GM18873 (cell line): ENCODE results near the gene KRTAP19-6.
"Not testable (repeated sequence)": the region's sequence is repeated elsewhere in the genome, so short reads cannot be mapped to it uniquely, and the experiment has no call there.

Experiments used
- ATAC-seq: cut with Tn5 transposase; IDR thresholded peaks from one replicate; pipeline ENCODE4 v1.9.1; 2021; ENCODE audit warnings: mild to moderate bottlenecking, moderate library complexity, moderate number of reproducible peaks; ENCODE audit not compliant: unreplicated experiment, low FRiP score

Gene KRTAP19-6, protein sequence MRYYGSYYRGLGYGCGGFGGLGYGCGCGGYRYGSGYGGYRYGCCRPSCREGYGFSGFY

DNA sequence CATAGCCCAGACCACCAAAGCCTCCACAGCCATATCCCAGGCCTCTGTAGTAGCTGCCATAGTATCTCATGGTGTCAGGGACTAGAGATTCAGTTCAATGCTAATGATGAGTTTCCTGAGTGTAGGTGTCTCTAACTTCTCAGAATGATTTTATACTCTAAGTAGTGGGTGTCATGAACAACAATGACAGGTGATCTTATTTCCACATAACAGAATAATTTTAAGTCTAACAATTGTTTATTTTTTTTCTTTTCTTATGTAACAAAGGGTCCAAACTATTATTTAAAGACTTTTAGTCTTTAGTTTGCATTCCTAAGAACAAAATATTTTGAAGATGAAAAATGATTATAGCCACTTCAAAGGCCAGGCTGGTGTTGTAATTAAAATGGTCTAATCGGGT is at the start of gene KRTAP19-6:
Gene KRTAP19-6, minus strand, starts transcription at position 101 of the 400 bp plus-strand sequence. Its CDS starts 31 bp downstream, at position 70.
- ATAC-seq: no peak

DNA sequence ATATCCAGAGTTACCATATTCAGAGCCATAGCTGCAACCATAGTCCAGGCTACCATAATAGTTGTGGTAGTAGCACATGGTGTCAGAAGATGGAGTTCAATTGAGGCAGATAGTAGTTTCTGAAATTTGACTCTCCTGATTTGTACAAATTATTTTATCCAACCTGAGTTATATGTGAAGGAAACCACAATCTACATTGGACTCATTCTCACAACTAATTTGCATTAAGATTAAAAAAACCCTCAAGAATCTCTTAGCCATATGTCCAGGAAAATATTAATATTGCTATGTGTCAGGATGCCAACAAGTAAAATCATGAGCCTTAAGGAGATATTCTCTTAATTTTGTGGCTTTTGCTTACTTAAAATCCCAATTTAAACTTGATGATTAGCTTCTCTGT is 48.6 kb upstream of the KRTAP19-6 start, which contains the start of gene KRTAP22-2:
Gene KRTAP22-2, minus strand, starts transcription at position 101 of the 400 bp plus-strand sequence.
- no peak for ATAC-seq

DNA sequence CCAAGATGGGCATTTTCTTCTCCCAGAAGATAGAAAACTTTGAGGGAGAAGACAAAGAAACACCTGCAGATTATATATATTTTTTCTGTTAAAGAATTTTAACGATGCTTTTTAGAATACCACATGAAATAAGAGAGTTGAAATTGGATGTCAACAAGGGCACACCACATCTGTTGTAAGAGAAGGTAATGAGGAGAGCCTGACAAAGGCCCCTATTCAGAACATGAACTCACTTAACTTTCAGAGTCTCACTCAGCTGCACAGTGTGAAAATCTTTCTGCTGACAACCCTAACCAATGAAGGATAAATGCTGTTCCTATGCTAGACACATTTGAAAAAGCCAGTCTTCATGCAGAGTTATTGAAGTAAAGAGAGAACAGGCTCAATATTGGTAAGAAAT is 41.2 kb upstream of the KRTAP19-6 start:
- ATAC-seq: no peak

DNA sequence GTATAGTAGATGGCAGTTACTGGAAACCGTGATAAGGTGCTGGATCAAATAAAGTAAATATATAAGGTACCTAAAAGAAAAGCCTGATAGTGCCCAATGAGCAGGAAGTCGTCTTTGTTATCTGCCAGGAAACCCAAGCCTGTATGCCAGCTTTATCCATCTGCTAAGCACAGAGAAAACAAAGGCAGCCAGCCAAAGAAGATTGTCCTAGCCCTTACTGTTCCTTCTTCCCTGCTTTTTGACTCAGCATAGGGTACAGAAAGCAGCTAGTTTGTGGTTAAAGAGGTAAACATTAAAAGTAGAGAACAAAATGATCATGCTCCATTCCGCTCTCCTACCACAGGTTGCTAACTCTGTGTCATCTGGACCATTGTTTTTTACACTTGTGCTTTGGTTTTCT is 38.5 kb upstream of the KRTAP19-6 start:
- ATAC-seq: no peak

DNA sequence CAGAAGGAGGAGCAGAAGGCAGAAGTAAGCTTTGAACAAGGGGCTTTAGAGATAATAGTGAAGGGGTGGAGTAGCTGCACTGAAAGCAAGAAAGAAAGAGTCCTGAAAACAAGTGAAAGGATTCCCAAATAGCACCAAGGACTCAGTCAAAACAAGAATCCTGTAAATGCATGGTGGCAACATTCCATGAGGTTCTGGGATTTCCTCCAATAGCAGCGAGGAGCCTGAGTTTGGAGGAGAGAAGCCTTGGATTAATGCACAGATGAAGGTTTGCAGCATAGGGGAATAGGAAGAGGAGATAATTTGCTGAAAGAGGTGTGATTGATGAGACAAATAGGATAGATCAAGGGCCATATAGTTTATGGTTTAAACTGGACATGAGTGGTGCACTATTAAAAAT is 37.7 kb upstream of the KRTAP19-6 start:
- ATAC-seq: no peak

DNA sequence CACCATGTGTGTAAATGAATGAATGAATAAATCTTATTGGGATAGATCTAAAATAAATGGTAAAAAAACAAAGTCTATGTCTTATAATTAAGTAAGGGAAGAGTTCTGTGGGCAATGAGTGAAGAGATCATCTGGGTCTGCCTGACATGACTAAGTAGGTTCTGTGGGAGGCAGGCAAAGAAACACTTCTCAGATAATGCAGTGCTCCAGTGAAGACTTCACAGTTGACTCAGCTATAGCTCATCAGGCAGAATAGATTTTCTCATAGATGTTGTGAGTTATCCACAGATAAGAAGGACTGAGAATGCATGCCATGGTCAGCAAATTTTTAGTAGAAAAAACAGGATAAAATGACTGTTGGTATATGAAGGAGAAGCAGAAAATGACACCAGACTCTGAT is 36.1 kb upstream of the KRTAP19-6 start:
- no peak for ATAC-seq

DNA sequence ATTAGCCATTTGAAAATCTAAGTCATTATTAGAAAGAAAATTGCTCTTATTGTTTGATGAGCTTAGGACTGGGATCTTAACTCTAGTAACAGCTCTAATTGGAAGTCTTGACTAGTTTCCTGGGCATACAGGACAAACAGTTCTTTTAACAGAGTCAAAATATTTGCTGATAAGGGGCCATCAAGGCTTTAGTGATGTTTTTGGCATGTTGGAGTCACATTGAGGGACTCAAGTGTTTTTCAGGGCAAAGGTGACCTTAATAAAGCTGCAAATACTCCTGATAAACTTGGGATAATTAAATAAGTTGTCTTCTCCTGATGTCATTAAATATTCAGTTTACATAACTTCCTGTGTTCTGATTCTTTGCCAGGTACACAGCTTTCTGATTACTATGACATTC is 26.0 kb upstream of the KRTAP19-6 start:
- no peak for ATAC-seq

DNA sequence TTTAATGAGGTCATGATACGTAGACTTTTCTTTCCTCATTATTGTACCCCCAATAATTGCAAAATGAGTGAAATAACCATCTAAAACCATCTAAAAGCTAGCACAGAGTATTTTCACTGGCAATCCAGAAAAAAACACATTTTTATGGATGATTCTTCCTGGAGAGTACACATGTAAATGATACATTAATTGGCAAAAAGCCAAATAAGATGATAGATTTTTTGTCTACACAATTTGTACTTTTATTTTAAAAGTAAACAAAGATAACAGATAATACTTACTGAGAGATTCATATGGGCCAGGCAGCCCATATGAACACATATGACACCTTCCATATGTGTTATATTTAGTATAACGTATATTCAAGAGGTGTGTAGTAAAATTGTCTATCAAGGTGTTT is 22.0 kb upstream of the KRTAP19-6 start:
- no peak for ATAC-seq

DNA sequence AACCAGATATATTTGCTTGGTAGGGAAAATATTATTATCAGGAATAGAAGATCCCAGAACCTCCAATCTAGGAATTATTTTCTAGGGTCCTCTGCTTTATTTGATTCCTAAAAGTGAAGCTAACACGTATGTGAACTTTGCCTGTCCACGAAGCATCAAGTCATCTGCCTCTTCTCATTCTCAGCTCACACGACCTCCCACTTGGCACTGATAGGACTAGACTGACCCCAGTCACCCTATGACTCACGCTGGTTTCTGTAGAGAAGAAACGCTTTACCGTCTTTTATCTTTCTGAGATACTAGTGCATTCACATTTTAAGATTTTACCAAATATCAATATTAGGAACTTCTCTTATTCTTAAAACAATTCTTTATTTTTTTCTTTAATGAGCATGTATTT is 21.4 kb upstream of the KRTAP19-6 start:
- no peak for ATAC-seq

DNA sequence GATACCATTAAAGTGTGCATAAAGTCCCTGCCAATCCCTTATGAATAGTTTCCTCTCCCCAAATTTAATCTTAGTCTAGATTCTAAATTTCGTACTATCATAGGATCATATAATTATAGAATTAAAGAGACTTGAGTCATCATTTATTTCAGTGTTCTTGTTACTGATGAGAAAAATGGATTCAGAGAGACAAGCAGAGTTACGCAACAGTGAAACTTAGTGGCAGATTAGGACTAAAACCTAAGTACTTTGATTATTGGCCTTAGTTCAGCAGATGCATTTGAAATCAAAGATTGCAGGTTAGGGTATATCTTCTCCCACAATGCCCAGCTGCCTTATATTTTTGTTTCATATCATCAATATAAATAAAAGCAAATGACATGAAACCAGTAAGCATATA is 20.3 kb upstream of the KRTAP19-6 start:
- no peak for ATAC-seq

DNA sequence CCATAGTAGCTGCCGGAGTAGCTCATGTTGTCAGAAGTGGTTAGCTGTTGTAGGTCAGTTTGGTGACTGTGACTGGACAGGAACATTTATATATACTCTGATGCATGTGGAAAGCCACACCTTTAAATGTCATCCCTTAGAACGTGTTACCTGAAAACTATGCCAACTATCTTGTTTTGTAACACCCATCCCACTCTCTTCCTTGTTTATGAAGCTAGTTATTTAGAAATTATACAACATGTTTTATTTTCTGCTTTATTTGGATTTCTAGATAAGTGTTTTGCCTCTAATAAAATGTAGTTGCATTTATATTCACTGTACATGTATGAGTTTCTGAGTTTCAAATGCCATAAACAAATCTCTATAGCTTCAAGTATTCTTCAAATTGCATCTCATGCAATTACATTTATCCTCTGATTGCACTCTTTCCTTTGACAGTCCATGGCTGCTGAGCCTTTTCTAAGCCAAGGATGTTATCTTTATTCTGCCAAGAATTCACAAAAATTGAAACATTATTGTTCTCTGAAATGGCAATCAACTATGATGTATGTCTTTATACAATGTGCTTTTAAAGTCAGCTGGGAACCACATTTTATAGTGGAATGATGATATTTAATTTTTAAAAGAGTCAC is 19.7 kb upstream of the KRTAP19-6 start, which contains the start of gene KRTAP19-7:
Gene KRTAP19-7, minus strand, starts transcription at position 51 of the 632 bp plus-strand sequence. Its CDS starts 25 bp downstream, at position 26.
- no peak for ATAC-seq

DNA sequence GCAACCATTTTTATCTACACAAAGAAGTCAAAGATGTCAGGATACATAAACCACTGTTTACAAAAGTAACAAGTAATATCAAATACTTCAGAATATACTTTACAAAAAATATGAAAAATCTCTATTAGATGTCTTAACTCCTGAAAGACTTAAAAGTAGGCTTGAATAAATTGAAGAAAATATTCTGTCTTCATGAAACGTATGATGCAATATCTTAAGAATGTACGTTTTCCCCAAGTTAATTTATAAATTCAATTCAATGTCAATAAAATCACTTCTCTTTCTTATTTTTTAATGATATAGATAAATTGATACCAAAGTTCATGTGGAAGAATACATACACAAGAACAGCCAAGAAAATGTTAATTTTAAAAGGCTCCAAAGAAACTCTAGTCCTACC is 13.4 kb upstream of the KRTAP19-6 start:
- ATAC-seq: no peak

DNA sequence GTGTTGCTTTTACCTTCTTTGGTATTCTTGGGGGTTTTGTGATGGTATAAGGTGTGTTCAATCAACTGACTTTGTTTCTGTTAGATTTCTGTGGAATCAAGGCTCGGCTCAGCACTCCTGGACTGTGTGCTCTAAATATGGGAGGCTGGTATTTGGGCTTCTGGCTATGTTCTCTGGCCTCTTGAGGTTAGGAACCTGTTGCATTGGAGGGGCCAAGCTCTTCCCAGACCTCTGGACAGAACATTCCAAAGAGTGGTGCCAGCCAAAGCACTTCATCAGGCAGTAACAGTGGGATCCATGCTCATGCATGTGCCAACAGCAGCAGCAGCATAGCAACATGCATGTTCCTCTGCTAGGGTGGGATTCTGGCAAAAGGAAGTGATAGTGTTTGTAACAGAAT is 11.1 kb upstream of the KRTAP19-6 start:
- no peak for ATAC-seq

DNA sequence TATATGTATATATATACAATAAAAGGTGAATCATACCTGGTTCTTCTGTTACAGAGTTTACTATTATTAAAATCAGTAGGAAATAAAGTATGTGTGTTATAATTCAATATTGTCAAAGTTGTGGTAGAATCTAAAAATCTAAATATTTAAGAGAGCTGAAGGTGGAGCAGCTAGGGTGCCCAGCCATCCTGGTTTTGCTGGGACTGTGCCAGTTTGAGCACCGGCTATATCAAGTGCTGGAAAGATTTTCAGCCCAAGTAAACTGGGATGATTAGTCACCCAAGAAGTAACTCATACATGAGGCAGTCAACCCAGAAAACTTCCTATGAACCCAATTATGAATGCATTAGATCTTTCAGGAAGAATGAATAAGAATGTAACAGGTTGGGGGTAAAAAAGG is 22.8 kb downstream of the KRTAP19-6 start:
- ATAC-seq: no peak

DNA sequence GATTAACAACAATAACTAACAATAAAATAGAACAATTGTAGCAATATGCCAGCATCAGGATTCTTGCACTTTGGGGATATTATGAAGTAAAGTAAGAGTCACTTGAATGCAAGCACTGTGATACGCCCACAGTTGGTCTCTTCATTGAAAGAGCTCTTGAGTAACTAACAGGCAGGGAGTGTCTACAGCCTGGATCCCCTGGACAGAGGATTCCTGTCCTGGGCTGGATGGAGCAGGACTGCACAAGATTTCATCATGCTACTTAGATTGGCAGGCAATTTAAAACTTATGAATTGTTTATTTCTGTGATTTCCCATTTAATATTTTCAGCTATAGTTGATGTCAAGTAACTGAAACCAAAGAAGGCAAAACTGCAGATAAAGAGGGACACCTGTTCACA is 26.0 kb downstream of the KRTAP19-6 start:
- ATAC-seq: no peak

DNA sequence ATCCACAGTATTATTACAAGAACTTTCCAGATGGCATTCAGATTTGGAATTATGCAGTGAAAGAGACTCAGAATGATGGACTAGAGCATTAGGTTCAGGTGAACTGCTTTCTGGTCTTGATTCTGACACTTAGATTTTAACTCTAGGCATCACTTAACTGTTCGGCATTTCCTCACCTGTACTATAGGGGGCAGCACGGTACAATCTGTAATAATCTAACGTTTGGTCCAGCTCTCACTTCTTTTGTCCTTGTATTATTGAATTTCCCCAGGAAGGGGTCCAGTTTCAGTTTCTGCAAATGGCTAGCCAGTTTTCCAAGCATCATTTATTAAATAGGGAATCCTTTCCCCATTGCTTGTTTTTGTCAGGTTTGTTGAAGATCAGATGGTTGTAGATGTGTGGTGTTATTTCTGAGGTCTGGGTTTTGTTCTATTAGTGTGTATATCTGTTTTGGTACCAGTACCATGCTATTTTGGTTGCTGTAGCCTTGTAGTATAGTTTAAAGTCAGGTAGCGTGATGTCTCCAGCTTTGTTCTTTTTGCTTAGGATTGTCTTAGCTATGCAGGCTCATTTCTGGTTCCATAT is 36.0 kb downstream of the KRTAP19-6 start:
- ATAC-seq: not testable (repeated sequence)

DNA sequence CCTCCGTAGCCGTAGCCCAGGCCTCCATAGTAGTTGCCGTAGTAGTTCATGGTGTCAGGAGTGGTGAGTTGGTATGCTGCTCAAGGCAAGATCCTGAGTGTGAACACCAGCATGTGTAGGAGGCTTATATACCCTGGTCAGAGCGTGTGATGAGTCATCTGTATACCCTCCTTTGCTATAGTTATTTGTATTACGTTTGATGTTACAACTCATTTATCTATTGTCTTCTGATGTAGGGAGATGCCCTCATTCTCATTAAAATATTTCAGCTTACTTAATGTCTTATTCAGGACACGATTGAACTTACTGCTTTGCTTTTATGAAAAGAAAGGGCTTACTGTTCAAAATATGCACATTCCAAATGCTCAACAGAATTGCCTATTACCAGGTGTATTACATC is 39.6 kb downstream of the KRTAP19-6 start, which contains the start of gene KRTAP19-5:
Gene KRTAP19-5, minus strand, starts transcription at position 101 of the 400 bp plus-strand sequence. Its CDS starts 51 bp downstream, at position 50.
- no peak for ATAC-seq

DNA sequence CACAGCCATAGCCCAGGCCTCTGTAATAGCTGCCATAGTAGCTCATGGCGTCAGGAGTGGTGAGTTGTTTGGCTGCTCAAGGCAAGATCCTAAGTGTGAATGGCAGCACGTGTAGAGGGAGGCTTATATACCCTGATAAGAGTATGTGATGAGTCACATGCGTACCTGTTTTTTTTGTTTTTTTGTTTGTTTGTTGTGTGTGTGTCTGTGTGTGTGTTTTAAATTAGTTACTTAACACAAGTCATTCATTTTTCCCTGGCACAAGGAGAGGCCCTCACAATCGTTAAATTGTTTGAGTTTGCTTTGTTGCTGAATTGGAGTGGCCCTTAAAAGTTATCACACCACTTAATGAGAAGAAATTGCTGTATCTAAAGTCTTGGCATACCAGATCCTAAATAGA is 44.6 kb downstream of the KRTAP19-6 start, which contains the start of gene KRTAP19-4:
Gene KRTAP19-4, minus strand, starts transcription at position 101 of the 400 bp plus-strand sequence. Its CDS starts 55 bp downstream, at position 46.
- ATAC-seq: no peak

DNA sequence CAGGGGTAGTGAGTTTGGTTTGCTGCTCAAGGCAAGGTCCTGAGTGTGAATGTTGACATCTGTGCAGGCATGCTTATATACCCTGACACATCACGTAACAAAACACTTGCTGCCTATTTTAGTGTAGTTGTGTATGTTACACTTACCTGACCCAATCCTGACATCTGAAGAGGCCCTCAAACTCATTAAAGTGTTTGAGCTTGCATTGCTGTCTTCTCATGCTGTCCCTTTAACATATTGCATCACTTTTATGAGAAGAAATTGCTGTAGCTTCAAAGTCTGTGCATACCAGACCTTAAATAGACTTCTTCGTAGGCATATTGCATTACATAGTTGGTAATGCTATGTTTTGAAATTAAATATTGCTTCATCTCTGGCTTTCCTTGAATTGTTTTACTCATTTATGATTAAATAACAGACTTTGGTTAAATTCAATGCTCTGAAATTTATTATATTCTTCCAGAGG is 49.7 kb downstream of the KRTAP19-6 start, which contains the start of gene KRTAP19-3:
Gene KRTAP19-3, minus strand, starts transcription at position 51 of the 466 bp plus-strand sequence. CDS start 56 bp downstream, outside the sequence.
- no peak for ATAC-seq
